Measurements from ENCODE around the gene SHISA6.

Gene SHISA6

GRCh38 chr17:11240841-11241610 is at the start of gene SHISA6:
Gene SHISA6 (plus strand): TSS chr17:11241213.
- in situ Hi-C loops (cut with MboI; ENCODE audit: low sequenced_read_pairs) = no loop called here

- in situ Hi-C loops (cut with MboI; ENCODE audit: low sequenced_read_pairs) = no loop called here
Measured at GRCh38 chr17:11195801-11196200, 45.2 kb upstream of the SHISA6 start.

GRCh38 chr17:11204991-11205390 is 36.0 kb upstream of the SHISA6 start:
- in situ Hi-C loops (cut with MboI; ENCODE audit: low sequenced_read_pairs) = no loop called here

GRCh38 chr17:11205659-11206058 is 35.4 kb upstream of the SHISA6 start:
- in situ Hi-C loops (cut with MboI; ENCODE audit: low sequenced_read_pairs) = no loop called here

GRCh38 chr17:11209906-11210305 is 31.1 kb upstream of the SHISA6 start:
- in situ Hi-C loops (cut with MboI; ENCODE audit: low sequenced_read_pairs) = no loop called here

GRCh38 chr17:11212792-11213191 is 28.2 kb upstream of the SHISA6 start:
- in situ Hi-C loops (cut with MboI; ENCODE audit: low sequenced_read_pairs) = no loop called here

DNA sequence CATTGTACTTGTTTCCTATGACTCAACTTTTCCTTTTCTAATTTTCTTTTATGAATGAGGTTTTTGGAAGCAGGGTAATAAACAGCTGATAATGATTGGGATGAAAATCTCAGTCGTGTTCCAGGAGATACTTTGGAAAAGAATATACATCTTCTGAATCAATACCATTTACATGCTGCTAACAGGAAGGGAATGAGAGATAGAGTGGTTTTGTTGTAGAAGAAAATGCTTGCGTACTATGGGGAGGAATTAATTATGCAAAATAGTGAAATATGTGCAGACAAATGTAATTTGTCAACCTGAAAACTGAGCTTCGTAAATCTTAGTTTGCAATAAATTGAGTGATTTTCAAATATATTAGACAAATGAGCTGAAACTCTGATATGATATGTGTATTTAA is 24.0 kb upstream of the SHISA6 start:
- in situ Hi-C loops (cut with MboI; ENCODE audit: low sequenced_read_pairs) = no loop called here

- in situ Hi-C loops (cut with MboI; ENCODE audit: low sequenced_read_pairs) = no loop called here
Measured at GRCh38 chr17:11221196-11221595, 19.8 kb upstream of the SHISA6 start.

GRCh38 chr17:11221721-11222120 is 19.3 kb upstream of the SHISA6 start:
- in situ Hi-C loops (cut with MboI; ENCODE audit: low sequenced_read_pairs) = no loop called here

DNA sequence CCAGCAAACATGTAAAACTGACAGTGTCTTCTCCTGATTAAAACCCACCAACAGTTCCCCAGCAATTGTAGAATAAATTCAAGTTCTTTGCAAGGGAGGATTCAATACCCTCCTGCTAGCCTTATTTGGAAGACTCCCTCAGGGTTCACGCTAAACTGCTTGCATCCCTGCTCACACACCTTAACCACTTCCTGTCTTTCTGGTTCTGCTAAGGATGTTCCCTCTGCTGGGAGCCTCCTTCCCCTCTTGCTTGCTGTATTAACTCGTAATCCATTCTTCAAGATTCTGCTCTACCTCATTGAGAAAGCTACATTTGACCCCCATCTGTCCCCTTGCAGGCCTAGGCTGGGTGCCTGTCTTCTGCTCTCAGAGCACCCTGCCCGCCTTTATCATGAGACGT is 2.3 kb upstream of the SHISA6 start:
- in situ Hi-C loops (cut with MboI; ENCODE audit: low sequenced_read_pairs) = no loop called here

- in situ Hi-C loops (cut with MboI; ENCODE audit: low sequenced_read_pairs) = no loop called here
Measured at GRCh38 chr17:11239379-11239970, 1.5 kb upstream of the SHISA6 start.

DNA sequence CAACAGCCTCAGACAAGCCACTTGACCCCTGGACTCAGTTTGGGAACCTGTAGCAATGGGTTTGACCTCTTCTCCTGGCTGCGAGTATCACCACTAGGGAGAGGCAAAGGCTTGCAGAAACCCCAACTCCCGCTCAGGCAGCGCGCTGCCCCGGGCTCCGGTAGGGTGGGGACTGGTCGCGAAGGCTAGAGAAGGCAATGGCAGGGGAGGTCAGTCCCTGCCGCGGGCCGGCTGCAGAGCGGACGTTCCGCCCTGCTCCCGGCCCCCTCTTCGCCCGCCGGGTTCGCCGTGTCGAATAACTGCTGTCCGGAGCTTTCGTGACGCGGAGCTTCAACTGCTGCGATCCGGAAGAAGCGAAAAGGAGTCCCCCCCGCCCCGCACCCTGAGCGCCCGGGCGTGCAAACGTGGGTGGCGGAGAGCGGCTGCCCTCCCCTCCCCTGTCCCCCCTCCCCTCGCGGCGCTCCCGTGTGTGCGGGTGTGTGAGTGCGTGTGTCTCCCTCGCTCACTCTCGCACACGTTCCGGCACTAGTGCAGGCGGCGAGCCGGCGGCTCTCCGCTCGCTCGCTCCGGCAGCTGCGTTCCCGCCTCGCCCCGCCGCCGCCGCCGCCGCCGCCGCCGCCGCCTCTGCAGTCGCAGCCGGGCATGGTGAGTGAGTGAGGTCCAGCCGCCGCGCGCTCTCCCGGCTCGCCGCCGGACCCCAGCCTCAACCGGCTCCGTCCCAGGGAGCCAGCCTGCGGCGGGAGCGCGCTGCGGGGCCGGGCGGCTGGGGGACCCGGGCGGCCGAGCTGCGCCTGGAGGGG is 772 bp upstream of the SHISA6 start:
- in situ Hi-C loops (cut with MboI; ENCODE audit: low sequenced_read_pairs) = no loop called here

DNA sequence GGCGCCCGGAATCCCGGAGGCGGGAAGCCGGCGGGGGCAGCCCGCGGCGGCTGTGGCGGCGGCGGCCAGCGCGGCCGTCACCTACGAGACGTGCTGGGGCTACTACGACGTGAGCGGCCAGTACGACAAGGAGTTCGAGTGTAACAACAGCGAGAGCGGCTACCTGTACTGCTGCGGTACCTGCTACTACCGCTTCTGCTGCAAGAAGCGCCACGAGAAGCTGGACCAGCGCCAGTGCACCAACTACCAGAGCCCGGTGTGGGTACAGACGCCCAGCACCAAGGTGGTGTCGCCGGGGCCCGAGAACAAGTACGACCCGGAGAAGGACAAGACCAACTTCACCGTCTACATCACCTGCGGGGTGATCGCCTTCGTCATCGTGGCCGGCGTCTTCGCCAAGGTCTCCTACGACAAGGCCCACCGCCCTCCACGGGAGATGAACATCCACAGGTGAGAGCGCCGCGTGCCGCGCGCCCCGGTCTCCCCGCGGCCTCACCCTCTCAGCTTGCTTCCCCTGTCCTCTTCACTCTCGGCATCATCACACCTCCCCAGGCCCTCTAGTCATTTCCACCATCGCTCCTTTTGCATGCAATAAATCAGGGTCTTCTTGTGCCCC is 706 bp downstream of the SHISA6 start:
- in situ Hi-C loops (cut with MboI; ENCODE audit: low sequenced_read_pairs) = no loop called here

- in situ Hi-C loops (cut with MboI; ENCODE audit: low sequenced_read_pairs) = no loop called here
Measured at GRCh38 chr17:11242411-11242810, 1.4 kb downstream of the SHISA6 start.

DNA sequence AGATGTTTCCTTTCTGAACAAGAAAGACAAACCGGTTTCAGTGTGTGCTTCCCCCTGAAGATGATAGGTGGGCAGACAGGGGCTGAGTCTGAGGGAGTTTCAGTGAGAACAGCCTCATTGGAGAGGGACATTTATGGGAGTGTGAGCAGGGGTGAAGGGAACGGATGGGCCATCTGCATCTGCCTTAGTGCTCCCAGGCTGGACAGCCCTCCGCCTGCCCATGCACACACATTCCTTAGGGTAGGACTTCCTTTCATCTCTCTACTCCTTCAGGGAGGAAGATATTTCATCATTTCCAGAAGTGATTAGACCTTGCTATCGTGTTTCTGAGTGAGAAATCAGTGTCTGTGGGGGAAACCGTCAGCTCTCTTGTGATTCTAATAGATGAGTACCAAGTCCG is 3.8 kb downstream of the SHISA6 start:
- in situ Hi-C loops (cut with MboI; ENCODE audit: low sequenced_read_pairs) = no loop called here

DNA sequence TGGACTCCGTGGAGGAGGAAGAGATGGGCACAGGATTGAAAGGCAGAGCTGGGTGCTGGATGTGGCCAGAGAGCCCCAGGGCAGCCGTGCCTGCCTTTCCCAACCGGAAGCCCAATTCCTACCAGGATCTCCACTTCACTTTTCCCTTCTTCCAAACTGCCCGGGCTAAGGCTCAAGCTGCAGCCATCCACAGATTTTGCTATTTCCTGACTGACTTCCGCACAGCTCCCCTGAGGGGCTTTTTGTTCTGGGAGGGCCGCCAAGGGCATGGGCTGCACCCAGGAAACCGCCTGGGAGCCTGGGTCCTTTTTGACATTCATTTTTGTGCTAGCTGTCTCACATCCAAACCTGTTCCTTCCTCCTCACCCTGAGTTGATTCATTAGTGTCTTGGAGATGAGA is 4.2 kb downstream of the SHISA6 start:
- in situ Hi-C loops (cut with MboI; ENCODE audit: low sequenced_read_pairs) = no loop called here

- in situ Hi-C loops (cut with MboI; ENCODE audit: low sequenced_read_pairs) = no loop called here
Measured at GRCh38 chr17:11245791-11246190, 4.8 kb downstream of the SHISA6 start.

GRCh38 chr17:11250161-11250560 is 9.1 kb downstream of the SHISA6 start:
- in situ Hi-C loops (cut with MboI; ENCODE audit: low sequenced_read_pairs) = no loop called here

- in situ Hi-C loops (cut with MboI; ENCODE audit: low sequenced_read_pairs) = no loop called here
Measured at GRCh38 chr17:11251561-11252107, 10.6 kb downstream of the SHISA6 start.

DNA sequence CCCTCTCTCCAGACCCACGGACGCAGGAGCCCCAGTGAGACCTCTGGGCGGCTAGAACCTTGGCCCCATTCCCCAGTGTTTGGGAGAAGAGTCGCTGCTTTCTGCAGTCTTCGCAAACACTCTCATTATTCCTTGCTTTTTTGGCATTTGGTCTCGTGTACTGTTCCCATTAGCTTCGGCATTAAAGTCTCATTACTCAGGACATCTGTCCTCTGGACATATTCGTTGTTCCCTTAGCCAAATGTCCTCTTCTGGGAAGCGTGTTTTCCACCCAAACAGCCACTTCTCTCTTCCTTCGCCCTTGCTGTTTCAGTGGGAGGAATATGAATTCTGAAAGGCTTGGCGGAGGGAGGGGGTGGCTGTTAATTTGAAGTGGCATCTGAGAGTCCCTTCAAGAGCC is 11.1 kb downstream of the SHISA6 start:
- in situ Hi-C loops (cut with MboI; ENCODE audit: low sequenced_read_pairs) = no loop called here

GRCh38 chr17:11256877-11257276 is 15.9 kb downstream of the SHISA6 start:
- in situ Hi-C loops (cut with MboI; ENCODE audit: low sequenced_read_pairs) = no loop called here
